A673 (cell line): Measurements from ENCODE around the gene CRY1.

Experiments
- EZH2 ChIP-seq: fragments of 200-600 bp; sonication (generic); IDR thresholded peaks from 2 replicates; pipeline ENCODE4 v1.6.1; 2017; ENCODE audit warnings: borderline replicate concordance, low read depth, mild to moderate bottlenecking, mixed read lengths, antibody characterized with exemption, low read length; ENCODE audit not compliant: poor library complexity, severe bottlenecking
- TF ChIP-seq, protein P1 (sequence below): fragments of 300-800, 200-600 bp; sonication (generic); conservative IDR thresholded peaks from 2 replicates; pipeline ENCODE4 v1.5.1; 2017; ENCODE audit warnings: low read depth, mild to moderate bottlenecking, antibody characterized with exemption, low read length, moderate library complexity, mixed read lengths

DNA sequence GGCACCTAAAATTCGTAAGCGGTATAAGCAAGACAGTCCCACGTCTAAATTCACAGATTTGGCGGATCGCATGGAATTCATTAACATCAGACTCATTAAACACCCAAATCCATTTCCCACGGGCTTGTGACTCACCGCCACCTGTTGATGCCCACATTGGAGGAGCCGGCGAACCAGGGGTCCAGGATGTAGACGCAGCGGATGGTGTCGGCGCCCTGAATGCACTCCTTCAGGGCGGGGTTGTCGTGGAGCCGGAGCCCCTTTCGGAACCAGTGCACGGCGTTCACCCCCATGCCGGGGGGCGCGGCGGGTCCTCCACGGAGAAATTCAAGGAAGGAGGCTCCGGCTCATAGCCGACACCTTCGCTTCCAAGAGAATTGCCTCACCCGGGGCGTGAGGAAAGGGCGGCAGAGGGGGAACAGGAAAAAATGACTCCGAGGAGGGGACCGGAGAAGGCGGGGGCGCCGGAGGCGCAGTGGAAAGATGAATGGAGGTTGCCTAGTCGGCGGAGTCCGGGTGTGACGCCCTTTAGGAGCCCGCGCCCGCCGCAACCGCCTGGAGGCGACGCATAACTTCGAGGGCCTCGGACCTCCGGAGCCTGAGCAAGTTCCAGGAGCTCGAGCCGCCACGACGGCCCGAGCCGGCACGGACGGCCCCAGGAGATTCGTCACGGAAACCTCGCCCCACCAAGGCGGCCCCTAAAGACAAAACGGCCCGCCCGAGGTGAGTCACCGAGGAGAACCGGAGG, 506 bp downstream of the CRY1 start:
- TF ChIP-seq, protein P1, sequence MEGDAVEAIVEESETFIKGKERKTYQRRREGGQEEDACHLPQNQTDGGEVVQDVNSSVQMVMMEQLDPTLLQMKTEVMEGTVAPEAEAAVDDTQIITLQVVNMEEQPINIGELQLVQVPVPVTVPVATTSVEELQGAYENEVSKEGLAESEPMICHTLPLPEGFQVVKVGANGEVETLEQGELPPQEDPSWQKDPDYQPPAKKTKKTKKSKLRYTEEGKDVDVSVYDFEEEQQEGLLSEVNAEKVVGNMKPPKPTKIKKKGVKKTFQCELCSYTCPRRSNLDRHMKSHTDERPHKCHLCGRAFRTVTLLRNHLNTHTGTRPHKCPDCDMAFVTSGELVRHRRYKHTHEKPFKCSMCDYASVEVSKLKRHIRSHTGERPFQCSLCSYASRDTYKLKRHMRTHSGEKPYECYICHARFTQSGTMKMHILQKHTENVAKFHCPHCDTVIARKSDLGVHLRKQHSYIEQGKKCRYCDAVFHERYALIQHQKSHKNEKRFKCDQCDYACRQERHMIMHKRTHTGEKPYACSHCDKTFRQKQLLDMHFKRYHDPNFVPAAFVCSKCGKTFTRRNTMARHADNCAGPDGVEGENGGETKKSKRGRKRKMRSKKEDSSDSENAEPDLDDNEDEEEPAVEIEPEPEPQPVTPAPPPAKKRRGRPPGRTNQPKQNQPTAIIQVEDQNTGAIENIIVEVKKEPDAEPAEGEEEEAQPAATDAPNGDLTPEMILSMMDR: no peak
- no peak for TF ChIP-seq EZH2
